GM18511 (cell line): ENCODE results near the gene C6orf132.
"Not testable (repeated sequence)": the region's sequence is repeated elsewhere in the genome, so short reads cannot be mapped to it uniquely, and the experiment has no call there.

Source experiments
- ATAC-seq: cut with Tn5 transposase; IDR thresholded peaks from one replicate; pipeline ENCODE4 v1.9.1; 2021; ENCODE audit warnings: mild to moderate bottlenecking, moderate library complexity; ENCODE audit not compliant: unreplicated experiment

C6orf132 gene

GRCh38 chr6:42159431-42160024 is 17.1 kb upstream of the C6orf132 start:
- ATAC-seq: no peak

GRCh38 chr6:42158631-42159030 is 16.2 kb upstream of the C6orf132 start:
- no peak for ATAC-seq

- no peak for ATAC-seq
Observed at GRCh38 chr6:42158011-42158410, 15.6 kb upstream of the C6orf132 start.

- ATAC-seq: no peak
Observed at GRCh38 chr6:42156638-42157037, 14.2 kb upstream of the C6orf132 start.

GRCh38 chr6:42155293-42155692 is 12.9 kb upstream of the C6orf132 start:
- no peak for ATAC-seq

GRCh38 chr6:42154461-42155209 is 12.2 kb upstream of the C6orf132 start:
- ATAC-seq: no peak

- ATAC-seq: no peak
Observed at GRCh38 chr6:42153921-42154320, 11.5 kb upstream of the C6orf132 start.

- not testable (repeated sequence) for ATAC-seq
Observed at GRCh38 chr6:42152528-42153213, 10.3 kb upstream of the C6orf132 start.

GRCh38 chr6:42152024-42152423 is 9.6 kb upstream of the C6orf132 start:
- no peak for ATAC-seq

- no peak for ATAC-seq
Observed at GRCh38 chr6:42150254-42150653, 7.8 kb upstream of the C6orf132 start.

- no peak for ATAC-seq
Observed at GRCh38 chr6:42148058-42148457, 5.6 kb upstream of the C6orf132 start.

GRCh38 chr6:42147138-42147562 is 4.7 kb upstream of the C6orf132 start:
- no peak for ATAC-seq

GRCh38 chr6:42141603-42142117 is 760 bp downstream of the C6orf132 start:
- ATAC-seq: no peak

GRCh38 chr6:42140756-42141602 is 1.4 kb downstream of the C6orf132 start:
- no peak for ATAC-seq

- no peak for ATAC-seq
Observed at GRCh38 chr6:42140032-42140431, 2.4 kb downstream of the C6orf132 start.

GRCh38 chr6:42138630-42139619 is 3.5 kb downstream of the C6orf132 start:
- ATAC-seq: no peak

- no peak for ATAC-seq
Observed at GRCh38 chr6:42138190-42138589, 4.2 kb downstream of the C6orf132 start.

- no peak for ATAC-seq
Observed at GRCh38 chr6:42137194-42137753, 5.1 kb downstream of the C6orf132 start.

- peak; percentile 46 for ATAC-seq
Observed at GRCh38 chr6:42136508-42137193, 5.8 kb downstream of the C6orf132 start.
